D721Med (cell line): ENCODE data around the gene KCTD12.

Experiments
- DNase-seq: peaks from one replicate; pipeline ENCODE4 v3.0.0; 2011; ENCODE audit warnings: low spot score; ENCODE audit not compliant: insufficient read length
- FAIRE-seq: peaks from 2 replicates; lab custom pipeline; 2011; peaks lifted over from hg19 to GRCh38; lab: Jason Lieb, UNC
- CTCF ChIP-seq: IDR thresholded peaks from 2 replicates; pipeline ENCODE4 v1.5.1; 2012; ENCODE audit warnings: mild to moderate bottlenecking, control low read depth; ENCODE audit not compliant: insufficient read depth; ENCODE audit errors: missing control alignments

The KCTD12 gene

GRCh38 chr13:76887076-76887563, 915 bp upstream of the KCTD12 start:
- no peak for DNase-seq
- FAIRE-seq, result no peak
- TF ChIP-seq CTCF, result no peak

GRCh38 chr13:76886005-76886291, 257 bp downstream of the KCTD12 start:
- no peak for DNase-seq
- FAIRE-seq, result no peak
- no peak for TF ChIP-seq CTCF

GRCh38 chr13:76885203-76886004, 801 bp downstream of the KCTD12 start:
- TF ChIP-seq CTCF, result peak; percentile 36
- FAIRE-seq (no peak), DNase-seq (no peak)

- no peak for TF ChIP-seq CTCF
- DNase-seq (no peak), FAIRE-seq (no peak)
Measured at GRCh38 chr13:76884907-76885202, 1.4 kb downstream of the KCTD12 start.

- DNase-seq, result no peak
Measured at GRCh38 chr13:76884186-76884906, 1.9 kb downstream of the KCTD12 start.

GRCh38 chr13:76883236-76883635, 3.0 kb downstream of the KCTD12 start:
- TF ChIP-seq CTCF, result no peak
- FAIRE-seq (no peak), DNase-seq (no peak)

More at GRCh38 chr13:76884186-76884906, 1.9 kb downstream of the KCTD12 start:
- FAIRE-seq, result no peak
- TF ChIP-seq CTCF, result peak; percentile 53

GRCh38 chr13:76882431-76882830, 3.8 kb downstream of the KCTD12 start:
- FAIRE-seq, result no peak
- TF ChIP-seq CTCF, result no peak

More at GRCh38 chr13:76882431-76882830, 3.8 kb downstream of the KCTD12 start:
- no peak for DNase-seq
